HG03439 (cell line): ENCODE measurements around the gene TLX2.

Source experiments
- ATAC-seq: cut with Tn5 transposase; IDR thresholded peaks from one replicate; pipeline ENCODE4 v1.9.1; 2021; ENCODE audit warnings: mild to moderate bottlenecking, moderate library complexity; ENCODE audit not compliant: unreplicated experiment

Gene TLX2

DNA sequence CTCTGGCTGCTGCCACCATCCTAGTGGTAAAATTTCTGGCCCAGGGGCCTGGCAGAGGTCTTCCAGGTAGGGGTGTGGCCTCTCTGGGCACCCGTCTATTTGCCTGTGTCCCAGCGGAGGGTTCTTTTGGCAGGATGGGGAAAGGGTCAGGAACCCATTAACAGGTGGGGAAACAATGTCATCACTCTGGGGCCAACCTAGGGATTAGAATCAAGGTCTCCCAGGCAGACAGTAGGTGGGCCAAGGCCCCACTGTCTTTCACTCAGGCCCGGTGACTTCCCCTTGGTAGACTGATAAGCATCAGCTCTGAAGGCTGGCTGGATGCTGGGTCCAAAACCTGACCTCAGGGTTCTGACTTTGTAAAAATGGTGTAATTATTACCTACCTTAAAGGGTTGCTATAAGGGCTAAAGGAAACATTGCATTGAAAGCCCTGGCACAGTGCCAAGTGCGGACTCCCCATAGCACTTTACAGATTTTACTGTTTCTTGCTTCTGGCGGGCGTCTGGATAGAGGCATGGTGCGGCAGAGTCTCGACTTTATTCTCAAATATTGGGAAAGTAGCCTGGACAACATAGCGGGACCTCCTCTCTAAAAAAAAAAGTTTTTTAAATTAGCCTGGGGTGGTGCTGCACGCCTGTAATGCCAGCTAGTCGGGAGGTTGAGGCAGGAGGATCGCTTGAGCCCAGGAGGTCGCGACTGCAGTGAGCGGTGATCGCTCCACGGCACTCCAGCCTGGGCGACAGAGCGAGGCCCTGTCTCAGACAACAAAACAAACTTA is 17.1 kb upstream of the TLX2 start:
- ATAC-seq, result no peak

GRCh38 chr2:74497777-74498499 is 16.3 kb upstream of the TLX2 start:
- no peak for ATAC-seq

DNA sequence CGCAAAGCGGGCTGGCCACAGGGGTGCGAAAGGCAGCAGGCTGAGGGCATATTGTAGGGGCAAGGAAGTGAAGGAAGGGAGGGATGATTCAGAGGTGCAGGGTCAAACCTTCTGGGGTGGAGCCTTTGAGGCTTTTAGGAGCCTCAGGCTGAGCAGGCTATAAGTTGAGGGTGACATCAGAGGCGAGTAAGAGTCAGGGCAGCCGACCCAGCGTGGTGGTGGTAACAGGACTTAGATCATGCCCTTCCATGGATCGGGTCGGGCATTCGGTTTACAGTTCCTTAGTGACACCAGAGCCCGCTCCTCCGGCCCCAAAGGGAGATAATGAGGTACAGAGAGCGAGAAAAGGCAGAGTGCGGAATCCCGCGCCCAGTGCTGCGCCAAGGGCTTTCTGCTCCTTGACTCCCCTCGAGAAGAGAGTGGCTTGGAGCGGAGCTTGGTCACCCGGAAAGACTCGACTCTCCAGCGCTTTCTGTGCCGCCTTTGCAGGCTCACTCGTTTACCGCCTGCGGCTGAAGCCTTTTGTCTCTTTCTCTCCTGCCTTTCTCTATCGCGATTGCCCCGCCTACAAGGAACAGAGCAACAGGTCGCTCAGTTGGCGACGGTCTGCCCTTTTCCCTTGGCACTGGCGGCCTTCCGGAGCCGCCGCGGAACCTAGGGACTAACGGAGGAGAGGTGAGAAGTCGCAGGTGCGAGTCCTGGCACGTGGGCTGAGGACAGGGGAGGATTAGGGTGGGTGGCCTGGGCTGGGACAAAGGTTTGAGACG is 15.6 kb upstream of the TLX2 start:
- ATAC-seq, result no peak

GRCh38 chr2:74499267-74499939 is 14.8 kb upstream of the TLX2 start, which contains the start of gene LBX2:
LBX2 (minus strand) TSS chr2:74499603; CDS start chr2:74499537, 66 bp downstream.
- no peak for ATAC-seq

- no peak for ATAC-seq
These were observed 14.2 kb upstream of the TLX2 start for GRCh38 chr2:74499940-74500577.

DNA sequence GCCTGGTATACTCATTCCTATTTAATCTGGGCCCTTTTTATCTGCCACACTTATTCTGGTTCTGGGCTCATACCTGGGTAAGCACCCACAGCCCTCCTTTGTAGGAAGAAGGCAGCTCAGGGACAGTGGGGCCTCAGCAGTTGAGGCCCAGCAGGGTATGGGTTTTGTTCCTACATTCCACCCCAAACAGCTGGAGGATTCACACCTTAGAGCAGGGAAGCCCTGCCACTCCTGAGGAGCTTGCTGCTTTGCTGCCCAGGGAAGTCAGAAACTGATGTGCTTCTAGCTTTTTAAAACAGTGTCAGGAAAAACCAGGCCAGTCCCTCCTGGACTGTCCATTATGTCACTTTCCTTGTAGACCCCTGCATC is 13.7 kb upstream of the TLX2 start:
- ATAC-seq, result no peak

DNA sequence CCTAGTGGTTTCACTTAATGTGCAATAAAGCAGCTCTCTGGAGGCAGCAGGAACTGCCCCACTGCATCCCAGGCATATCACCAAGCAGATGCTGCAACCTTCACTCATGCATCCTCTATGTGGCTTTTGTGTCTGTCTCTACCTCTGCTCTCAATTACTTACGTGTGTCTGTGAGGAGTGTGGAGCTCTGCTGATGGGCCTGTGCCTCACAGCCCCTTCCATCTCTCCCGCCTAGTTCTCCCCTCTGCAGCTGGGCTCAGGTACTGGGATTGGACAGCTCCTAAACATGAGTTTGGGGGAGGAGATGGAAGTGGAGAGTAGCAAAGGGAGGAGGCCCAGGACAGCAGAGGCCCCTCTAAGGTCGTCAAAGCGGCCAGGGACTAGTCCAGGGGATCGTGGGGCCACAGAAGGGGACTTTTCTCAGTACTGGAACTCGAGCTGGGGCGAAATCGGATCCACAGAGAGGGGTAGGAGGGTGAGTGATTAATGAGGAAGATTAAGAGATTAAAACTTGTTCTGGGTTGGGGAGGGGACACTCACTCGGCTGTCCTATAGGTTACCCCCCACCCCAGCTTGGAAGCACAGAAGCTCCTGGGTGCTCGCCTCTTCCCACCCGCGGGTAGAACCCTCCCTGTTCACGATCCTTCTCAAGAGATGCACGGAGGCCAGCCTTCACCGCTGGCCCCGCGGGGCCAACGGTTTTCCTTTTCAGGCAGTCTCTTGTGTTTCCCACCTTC is 12.7 kb upstream of the TLX2 start:
- no peak for ATAC-seq

DNA sequence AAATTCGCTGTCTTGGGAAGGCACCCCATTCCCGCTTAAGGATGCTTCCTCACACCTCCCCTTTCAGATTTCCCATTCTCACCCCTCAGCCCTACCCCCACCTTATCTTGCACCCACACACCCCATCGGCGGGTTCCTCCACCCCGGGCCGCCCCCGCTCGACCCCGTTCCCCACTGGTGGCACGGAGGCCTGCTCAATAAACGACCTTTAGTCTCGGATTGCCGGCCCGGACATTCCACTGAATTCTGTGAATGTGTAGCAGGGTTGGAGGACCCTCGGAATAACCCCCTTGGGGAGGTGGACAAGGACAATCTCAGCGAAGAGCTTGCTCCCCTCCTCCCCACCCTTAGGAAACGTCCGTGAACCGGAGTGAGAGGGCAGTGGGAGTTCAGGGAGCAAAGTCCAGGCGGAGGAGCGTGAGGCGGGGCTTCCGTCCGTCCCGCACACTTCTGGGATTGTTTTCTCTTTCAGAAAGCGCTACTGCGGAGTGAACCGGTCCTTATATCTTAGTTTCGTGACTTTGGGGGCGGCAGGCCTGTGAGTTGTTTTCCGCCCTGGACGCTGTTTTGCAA is 12.0 kb upstream of the TLX2 start:
- ATAC-seq, result no peak

DNA sequence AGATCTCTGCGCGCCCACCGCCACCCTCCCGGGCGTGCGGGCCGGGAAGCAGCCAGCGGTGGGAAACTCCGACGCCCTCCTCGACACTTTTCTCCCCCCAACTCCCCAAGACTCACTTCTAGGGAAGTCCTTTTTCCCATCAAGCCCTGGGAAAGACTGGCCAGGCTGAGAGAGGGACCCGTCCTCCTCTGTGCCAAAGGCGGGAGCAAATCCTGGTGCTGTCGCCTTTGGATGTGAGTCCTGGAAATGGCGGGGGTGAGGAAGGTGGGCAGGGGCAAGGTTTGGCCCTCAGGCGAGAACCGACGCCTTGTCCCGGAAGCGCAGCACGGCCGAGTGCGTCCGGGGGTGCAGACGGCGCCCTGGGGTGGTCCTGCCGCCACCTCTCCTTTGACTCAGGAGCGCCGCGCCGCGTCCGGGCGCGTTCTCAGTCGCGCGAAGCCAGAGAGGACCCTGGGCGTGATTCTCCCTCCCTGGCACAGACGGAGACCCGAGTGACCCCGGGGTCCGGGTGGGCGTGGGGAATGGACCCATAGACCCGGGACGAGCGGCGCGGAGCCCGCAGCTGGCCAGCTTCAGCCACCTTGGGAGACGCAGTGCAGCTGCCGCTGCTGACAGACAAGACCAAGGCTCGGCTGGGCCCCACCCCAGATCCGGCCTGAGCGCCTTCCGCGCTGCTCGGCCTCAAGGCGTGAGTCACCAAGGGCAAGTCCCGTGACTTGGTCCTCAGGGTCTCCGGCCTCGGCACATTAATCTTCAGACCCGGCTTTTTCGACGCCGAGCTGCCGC is 11.3 kb upstream of the TLX2 start:
- ATAC-seq, result no peak

- no peak for ATAC-seq
These were observed 10.5 kb upstream of the TLX2 start for GRCh38 chr2:74503506-74504475.

- no peak for ATAC-seq
These were observed 9.7 kb upstream of the TLX2 start for GRCh38 chr2:74504591-74504990.

- ATAC-seq, result no peak
These were observed 8.6 kb upstream of the TLX2 start for GRCh38 chr2:74505448-74506246.

DNA sequence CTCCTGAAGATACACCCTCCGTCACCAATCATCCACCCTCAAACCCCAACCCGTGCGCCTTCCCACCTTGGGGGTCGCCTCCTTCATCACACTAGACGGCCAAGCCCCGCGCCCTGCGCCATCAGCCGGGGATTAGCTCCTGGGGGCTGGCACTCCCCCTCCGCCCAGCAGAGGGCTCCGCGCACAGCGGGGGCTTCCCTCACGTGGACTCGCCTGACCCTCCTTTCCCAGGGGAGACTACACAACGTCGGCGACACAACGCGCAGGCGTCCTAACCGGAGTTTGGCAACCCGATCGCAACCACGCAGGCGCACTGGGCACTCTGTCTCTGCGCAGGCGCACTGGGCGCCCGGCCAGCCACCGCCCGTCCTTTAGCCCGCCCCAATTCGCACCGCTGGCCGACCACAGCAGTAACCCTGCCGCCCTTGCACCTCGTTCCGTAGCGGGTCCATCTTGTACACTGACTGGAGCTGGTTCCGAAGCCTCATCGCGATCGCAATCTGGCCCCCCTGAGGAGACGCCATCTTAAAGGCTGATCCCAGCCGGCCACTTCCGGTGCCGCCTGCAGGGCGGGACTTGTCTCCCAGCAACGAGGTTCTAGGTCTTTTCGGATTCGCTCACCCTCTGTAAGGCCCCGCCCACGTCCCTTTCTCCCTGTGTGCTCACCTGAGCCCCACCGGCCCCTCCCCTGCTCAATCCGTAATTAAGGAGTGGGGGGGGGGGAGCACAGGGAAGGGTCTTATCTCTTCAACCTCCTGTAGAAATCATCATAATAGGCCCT is 6.9 kb upstream of the TLX2 start, which contains the start of gene PCGF1:
Gene PCGF1, minus strand, starts transcription at position 551 of the 781 bp plus-strand sequence. Its CDS starts 27 bp downstream, at position 524.
- peak; percentile 91 for ATAC-seq

DNA sequence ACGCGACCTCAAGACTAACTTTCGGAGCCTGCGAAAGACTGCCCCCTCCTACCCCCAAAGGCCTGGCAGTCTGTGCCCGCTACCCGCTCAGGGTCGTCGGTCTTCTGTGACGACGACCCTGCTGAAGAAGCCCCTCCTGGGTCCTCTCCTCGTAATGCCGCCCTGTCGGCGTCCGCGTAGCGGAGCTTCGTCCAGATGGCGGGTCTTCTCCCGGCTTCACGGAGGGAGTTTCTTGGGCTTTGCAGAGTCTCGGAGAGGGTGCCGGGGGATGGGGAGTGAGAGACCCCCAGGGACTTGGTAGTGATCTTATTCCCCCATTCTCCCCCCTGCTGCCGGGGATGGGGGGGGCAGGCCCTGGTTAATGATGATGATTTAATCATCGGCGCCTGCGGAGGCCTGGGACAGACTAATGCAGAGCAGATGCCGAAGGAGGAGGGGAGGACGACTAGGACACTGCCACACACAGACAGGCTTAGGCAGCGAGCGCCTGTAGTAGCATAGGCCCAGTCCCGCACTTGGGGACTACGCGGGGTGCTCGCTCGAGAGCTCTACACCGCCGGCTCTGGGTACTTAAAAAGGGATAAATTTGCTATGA is 6.2 kb upstream of the TLX2 start:
- ATAC-seq, result peak; percentile 7

DNA sequence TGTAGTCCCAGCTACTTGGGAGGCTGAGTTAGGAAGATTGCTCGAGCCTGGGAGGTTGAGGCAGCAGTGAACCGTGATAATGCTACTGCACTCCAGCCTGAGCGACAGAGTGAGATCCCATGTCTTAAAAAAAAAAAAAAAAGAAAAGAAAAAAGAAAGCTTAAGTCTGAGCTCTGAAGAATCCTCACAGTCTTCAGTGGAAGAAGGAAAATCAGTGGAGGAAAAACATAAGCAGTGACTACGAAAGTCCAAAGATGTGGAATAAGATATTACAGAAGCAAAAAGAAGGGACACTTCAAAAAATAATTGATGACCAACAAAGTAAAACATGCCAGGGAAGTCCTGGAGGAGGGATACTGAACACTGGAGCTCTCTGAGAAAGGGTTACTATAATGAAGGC is 4.0 kb upstream of the TLX2 start:
- no peak for ATAC-seq
